Activated effector memory CD4-positive, alpha-beta T cell treated with Interleukin-2 at 50 U/mL for 16 hours (primary cell): ENCODE measurements around the gene HOXD10.

Experiments used
- DNase-seq: peaks from one replicate; pipeline ENCODE4 v3.0.0-alpha.2; 2020

HOXD10 gene

DNA sequence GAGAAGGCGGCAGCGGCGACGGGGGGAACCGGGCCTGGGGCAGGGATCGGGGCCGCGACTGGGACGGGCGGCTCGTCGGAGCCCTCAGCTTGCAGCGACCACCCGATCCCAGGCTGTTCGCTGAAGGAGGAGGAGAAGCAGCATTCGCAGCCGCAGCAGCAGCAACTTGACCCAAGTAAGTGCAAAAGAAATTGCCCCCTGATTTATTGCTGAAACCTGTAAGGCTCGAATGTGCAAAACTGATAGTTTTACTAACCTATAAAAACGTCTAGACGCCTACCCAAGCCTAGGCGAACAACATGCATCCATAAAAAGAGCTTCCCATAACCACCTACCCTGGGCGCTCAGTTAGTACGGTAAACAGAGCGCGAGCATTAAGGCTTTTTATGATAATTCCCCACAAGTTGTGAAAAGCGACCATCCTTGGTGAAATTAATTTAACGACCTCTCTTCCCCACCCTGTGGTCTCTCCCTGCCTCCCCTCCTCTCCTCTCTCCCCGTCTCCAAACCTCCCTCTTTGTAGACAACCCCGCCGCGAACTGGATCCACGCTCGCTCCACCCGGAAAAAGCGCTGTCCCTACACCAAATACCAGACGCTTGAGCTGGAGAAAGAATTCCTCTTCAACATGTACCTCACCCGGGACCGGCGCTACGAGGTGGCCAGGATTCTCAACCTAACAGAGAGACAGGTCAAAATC is 7.0 kb downstream of the HOXD10 start:
- DNase-seq: no peak

DNA sequence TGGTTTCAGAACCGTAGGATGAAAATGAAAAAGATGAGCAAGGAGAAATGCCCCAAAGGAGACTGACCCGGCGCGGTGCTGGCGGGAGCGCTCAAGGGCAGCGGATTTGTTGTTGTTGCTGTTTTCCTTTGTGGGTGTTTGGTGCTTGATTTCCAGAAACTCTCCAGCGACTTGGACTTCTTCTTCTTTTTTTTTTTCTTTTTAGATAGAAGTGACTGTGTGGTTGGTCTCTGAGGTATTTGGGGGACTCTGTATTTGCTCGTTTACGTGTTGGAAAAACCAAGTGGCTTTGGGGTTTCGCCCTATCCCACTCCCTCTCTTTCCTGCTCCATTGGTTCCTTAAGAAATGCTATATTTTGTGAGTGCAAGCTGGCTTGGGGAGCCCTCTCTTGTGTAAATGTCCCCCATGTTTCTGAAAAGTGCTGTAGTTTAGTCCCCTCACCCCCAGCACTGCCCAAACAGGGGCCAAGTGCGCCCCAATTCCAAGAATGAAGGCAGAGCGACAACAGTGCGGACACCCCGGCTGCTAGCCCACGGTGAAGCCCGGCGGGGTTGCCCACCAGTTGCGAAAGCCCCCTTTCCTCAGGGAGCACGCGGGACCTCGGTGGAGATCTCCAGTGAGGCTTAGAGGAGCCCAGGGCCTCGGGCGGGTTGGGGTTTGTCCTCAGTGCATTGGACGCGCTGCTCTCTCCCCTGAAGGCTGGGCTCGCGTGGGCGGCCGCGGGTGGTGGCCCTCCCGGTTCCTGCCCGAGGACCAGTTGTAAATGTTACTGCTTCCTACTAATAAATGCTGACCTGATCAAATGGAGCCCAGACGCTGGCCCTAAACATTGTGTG is 7.8 kb downstream of the HOXD10 start:
- no peak for DNase-seq

DNA sequence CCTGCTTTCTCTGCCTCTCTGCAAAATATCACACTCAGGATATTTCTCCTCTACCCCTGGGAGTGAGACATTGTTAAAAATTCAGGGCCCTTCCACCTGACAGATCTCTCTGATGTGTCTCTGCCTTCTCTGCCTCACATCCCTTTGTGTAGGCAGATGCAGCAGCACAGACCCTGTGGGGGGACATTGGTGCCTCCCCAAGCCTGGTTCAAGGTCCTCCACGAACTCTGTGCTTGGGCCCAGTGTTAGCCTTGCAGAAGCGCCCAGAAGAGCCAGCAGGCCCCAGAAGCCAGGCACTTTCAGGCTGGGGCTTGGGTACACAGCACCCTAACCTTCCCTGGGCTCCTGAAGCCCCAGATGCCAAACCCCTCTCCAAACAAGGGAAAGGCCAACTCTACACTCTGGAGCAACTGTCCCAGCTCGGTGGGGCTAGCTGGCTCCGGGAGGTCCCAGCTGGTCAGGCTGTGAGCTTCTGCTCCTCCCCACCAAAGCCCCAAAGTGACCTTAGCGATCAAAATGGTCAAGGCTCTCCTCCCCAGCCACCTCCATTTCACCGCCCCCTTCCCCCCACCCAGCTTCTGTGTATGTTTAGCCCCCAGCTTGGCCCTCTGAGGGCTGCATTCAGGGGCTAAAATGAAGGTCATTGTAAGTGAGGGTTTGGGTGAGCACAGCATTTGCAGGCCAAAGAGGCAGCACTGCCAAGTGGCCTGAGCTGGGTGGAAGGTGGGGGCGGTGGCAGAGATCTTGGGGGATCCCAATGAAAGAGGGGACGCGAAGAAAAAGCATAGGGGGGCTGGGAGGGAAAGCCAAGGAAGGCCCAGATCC is 8.6 kb downstream of the HOXD10 start:
- DNase-seq: no peak

DNA sequence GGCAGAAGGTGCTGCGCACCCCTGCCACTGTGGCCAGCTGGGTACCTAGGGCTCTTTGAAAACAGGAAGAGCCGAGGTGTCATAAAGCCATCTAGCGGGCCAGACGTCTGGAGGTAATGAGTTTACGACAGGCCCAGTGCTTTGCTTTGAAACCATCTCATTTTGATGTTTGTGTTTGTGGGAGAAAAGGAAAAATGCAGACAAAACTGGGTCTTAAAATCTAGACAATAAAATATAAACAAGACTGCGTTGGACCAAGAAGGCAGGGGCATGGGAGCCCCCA is 9.1 kb downstream of the HOXD10 start:
- no peak for DNase-seq

DNA sequence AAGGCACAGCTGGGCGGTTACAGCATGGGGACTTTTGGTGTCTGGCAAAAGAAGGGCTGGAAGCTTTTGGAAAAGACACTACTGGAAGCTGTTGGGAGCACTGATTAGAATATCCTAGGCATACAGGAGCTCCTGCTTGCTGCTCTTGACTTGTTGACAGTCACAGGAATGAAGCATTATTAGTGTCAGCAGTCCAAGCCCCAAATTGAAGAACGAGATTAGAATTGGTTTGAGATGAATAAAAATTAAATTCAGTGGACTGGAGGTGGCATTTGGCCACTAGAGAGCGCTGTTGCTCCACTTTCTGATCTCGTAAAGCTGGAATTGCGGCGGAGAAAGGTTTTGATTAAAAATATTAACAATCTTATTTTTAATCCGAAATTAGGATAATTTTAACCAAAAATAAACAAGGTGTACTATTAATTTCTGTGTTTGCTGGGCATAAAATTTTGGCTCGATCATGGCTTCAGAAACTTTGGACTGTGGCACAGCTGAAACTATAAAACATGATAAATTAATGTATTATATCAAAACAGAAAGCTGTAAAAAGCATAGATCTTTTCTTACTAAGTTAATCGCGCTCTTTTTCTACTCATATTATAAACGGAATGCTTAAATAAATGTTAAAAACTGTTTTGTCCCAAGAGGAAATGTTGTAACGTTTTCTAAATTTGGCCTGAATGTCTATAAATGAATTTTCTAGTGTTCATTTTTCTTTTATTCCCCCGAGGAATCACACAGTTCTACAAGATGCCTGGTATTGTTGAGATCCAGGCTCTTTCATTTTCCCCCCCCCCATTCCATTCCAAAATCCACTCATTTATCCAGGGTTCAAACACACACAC is 10.6 kb downstream of the HOXD10 start:
- peak; percentile 29 for DNase-seq

DNA sequence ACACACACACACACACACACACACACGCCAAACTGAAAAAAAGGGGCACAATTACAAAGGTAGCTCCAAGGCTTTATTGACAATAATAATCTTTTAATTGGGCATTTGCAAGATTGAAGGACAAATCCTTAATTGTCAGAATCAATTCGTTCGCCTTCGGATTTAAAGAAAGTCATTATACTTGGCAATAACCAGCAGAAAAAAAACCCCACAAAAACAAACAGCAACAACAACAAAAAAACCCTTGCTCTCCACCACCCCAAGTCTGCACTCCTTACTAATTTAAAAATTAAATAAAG is 11.1 kb downstream of the HOXD10 start:
- DNase-seq: no peak

DNA sequence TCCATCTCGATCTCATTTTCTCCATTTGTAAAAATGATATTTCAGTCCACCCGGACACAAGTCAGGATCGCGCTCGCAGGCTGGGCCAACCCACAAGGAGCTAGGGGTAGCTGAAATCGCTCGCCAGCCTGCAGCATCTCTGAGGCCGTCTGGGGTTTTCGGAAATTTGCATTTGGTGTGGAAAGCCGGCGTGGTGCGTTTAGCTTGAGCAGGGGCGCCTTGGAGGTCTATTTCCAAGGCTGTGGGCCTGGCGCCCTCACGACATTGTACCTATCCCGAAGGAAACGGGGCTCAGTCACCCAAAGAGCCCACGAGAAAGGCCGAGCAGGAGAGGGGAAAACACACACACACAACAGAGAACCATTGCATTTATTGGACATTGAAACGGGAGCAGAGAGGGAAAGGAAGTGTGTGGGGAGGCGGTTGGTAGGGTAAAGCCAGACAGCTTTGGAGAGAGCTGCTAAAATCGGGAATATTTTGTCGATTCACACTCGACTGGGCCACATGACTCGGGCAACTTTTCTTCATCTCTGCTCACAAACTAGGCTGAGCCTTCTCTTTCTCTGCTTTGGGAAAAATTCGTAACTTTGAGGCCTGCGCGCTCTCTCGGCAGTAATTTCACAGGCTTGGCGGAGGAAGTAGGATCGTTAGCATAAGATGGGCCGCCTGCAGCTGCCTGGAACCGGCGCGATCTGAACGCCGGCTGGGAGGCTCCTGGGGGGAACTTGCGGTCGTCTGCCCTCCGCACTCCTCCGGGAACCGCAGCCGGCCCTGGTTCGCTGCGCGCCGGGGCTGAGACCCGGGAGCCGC is 11.8 kb downstream of the HOXD10 start:
- no peak for DNase-seq

DNA sequence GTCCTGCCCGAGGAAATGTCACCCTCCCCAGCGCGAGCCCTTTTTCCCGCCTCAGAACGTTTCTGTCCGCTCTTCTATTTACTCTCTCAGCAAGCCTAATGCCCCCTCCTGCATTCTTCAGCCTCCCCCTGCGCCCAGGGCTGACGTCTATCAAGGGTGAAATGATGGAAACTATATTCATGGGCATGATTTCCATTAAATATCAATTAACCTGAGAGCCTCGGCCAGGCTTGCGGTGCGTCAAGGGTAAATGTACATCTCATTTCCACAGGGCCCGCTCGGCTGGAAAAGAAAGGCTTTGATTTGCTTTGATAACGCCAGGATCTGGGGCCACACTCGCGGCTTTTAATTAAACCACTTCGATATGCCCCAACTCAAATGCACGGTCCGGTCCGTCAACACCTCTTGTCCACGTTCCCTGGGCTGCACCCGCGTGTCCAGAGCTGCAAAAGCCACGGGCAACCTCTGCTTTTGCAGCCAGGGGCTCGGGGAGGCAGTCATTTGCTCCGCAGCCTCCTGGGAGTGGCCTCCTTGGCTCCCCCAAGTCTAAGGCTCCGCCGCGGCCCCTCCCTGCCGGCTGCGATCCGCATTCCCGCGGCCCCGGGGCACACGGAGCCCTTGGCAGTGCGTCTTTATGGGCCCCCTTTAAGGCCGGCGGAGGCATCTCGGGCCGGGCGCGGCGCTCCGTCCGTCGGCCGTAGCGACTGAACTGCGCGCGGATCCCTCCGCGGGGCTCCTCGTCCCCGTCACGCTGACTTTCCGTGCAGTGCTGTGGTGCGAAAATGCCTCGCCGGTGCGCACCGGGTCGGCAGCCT is 12.6 kb downstream of the HOXD10 start, which contains the start of gene HOXD8:
Gene HOXD8 (plus strand): TSS at position 724 of the 815 bp plus-strand sequence. CDS start 662 bp downstream, outside the sequence.
- no peak for DNase-seq

DNA sequence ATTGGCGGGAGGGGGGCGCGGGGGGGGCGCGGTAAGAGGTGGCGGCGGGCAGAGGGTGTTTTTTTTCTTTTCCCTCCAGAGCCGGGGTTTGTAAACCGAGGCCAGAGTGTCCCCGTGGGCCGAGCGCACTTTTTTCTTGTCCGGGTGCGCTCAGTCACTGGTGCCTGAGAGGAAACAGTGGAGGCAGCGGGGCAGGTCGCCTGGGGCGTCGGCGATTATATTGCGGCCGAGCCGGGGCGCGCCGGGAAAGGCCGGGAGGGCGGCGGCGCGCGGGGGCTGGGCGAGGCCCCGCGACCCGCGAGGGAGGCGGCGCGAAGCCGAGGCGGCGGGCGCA is 13.2 kb downstream of the HOXD10 start:
- no peak for DNase-seq

DNA sequence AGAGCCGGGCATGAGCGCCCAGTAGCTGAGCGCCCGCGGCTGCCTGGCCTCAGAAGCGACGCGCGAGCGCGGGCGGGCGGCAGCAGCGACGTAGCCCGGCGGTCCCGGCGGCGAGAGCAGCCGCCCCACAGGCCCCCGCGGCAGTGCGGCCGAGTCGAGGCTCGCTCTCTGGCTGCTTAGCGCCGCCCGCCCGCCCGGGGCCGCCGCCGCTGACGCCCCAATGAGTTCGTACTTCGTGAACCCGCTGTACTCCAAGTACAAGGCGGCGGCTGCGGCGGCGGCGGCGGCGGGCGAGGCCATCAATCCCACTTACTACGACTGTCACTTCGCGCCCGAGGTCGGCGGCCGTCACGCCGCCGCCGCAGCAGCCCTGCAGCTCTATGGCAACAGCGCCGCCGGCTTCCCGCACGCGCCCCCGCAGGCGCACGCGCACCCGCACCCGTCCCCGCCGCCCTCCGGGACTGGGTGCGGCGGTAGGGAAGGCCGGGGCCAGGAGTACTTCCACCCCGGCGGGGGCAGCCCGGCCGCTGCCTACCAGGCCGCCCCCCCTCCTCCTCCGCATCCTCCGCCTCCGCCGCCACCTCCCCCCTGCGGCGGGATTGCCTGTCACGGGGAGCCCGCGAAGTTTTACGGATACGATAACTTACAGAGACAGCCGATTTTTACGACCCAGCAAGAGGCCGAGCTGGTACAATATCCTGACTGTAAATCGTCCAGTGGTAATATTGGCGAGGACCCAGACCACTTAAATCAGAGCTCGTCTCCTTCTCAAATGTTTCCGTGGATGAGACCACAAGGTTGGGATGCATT is 13.8 kb downstream of the HOXD10 start:
- DNase-seq: no peak

DNA sequence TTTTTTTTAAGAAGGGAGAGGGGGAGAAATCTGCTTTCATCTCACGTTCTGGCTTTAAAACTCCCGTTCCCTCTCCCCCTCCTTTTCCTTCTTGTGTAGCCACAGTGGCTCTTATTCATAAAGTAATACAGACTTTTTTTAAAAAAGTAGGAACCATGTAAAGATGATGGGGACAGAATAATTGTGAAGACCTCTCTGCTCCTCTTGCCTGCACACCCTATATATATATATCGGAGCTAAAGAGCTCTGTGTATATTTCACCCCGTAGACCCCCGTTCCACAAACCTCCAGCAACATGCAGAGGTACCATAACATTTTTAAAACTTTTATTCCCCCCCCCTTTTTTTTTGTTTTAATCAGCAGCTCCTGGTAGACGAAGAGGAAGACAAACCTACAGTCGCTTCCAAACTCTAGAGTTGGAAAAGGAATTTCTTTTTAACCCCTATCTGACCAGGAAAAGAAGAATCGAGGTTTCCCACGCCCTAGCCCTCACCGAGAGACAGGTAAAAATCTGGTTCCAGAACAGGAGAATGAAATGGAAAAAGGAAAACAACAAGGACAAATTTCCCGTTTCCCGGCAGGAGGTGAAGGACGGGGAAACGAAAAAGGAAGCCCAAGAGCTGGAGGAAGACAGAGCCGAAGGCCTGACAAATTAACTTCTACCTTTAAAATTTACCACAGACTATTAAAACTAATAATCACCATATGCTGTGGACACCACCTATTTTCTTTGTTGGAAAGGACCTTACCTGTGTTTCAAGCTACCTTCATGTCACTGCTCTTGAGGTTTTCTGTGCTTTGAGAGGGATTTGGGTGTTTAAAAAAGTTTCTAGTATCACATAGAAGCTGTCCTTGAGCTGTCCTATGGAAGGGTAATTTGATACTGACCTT is 14.6 kb downstream of the HOXD10 start:
- DNase-seq: no peak

DNA sequence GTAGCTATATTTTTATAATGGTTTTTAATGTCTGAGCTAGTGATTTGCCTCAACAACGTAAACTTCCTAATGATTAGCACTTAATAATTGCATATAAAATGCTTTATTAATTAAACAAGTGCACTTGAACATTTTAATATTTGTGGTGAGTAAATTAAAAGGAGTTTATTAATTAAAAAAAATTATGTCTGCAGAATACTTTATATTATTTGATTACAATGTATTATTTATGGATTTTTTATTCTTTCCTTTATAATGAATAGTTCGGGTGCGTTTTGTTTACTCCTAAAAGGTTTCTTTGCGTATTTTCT is 15.2 kb downstream of the HOXD10 start:
- DNase-seq: no peak

DNA sequence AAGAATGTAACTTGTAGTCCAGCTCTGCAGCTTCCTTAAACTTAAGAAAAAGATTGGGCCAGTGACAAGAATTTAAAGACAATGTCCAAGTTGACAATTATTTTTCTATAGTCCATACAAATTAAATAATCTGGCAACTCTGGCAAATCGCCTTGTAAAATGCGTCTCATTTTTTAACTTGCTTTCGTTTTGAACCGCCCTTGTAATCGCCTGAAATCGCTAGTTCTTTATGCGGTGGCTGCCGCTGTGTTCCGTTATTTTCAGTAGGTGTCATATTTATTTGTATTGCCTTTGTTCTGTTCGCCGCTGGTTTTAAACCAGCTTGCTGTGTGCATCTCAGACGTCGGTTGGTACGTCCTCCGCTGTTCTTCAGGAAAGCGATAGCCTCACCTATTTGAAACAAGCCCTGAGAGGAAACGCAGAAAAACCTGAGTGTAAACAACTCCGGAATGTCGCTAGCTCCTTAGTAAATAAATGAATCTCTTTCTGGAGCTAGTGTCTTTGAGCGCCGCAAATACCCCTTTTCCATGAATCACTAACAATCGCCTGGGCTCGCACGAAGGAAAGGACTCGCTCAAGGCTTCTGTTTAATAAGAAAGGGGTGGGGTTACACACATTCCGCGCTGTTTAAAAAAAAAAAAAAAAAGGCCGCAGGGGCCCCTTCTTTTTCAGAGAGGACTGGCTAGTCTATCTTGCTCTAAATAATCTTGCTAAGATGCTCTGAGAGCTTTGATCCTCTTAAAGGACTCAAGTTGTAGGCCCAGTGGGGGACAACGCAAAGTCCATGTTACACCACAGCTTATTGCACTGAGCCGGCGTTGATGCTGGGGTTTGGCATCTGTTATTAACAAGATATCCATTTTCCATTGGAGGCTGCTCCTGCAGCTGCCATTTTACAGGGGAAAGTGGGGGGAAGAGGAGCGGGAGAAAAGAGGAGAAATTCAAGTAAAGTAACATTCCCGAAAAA is 15.9 kb downstream of the HOXD10 start:
- no peak for DNase-seq

DNA sequence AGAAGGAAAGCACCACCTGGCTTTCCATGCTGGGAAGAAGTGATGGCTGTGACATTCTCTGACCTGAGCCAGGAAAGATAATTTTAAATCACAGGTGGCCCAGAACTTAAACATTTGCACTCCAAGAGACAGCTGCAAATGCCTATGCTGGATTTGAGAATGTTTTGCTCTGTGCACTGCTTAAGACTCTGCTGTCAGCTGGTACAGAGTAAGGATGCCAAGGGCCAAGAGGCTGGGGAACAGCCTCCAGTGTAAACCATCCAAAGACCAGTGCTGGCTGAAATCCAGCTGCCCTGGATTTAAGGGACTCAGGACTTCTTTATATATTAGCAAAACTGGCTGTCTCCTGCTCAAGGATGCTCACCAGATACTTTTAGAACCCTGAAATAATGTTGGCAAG is 16.8 kb downstream of the HOXD10 start:
- DNase-seq: no peak

DNA sequence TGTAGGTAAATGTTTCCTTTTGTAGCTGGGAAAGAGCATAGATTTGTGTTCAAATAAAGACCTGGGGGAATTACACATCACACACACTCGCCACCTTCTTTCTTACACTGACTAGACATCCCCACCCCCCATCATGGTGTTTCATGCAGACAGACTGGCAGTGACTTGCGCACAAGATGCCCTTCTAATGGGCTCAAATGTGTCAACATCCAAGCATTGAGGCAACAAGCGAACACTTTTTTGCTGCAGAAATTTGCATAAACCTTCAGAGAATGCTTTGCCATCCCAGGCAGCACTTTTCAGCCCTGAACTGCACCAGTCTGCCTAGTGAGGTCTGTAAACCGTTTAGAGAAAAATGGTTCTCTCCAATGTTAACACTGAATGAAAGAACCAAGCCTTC is 17.5 kb downstream of the HOXD10 start:
- no peak for DNase-seq

DNA sequence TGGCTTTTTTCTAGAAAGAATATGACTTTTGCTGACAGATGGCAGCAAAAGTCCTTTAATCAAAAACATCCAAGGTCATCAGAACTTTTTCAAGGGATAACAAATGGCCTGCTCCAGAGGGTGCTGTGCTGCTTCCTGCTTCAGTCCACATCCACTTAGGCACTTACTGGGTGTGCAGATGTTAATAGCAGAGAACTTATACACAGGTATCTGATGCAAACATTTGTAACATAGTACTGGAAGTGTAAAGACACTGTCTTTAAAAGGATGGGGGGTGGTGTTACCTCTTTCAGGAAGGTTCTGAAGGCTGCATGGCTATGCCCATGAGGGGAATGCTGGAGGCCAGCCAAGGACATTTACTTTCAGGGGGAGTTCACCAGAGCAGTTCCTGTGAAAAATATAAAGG is 18.5 kb downstream of the HOXD10 start:
- DNase-seq: no peak

DNA sequence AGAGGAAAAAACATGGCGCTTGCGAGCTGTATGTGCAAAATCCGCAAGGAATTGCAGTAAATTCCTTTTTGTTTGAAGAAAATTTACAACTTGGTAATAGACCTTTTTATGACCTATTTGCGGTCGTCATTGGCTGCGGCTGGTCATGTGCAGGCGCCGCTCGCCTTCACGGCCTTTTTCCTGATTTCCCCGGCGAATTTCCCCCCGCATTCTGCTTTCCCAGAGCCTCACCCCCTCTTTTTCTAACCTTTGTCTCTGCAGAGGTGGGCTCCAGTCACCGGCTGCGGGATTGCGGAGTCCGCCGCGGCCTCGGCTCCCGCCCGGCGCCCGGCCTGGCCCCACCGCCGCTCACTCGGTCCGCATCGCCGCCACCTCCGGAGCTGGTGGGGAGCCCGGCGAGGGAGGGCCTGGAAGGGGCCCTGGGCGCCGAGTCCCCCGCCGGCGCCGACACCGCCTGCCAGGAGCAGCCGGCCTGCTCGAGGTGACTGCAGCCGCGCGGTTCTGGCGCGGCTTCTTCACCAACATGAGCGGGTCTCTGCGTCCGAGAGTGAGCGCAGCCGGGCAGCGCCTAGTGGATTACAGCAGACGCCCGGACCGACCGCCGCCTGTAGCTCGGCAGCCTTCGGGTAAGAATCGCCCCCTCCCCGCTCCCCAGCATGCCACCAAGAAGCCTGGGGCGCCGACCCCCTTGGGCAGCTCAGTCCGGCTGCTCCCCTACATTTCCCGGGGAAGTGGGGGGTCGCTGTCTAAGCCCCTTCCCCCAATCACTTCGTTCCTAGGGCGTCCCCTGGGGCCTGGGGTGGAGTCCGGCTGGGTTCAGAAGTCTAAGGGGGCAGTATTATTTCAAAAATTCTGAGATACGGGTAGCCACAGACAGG is 20.0 kb downstream of the HOXD10 start:
- DNase-seq: no peak
